HG03060 (cell line): ENCODE results near the gene KRTCAP2.
"Not testable (repeated sequence)": the region's sequence is repeated elsewhere in the genome, so short reads cannot be mapped to it uniquely, and the experiment has no call there.

Experiments used
- ATAC-seq: cut with Tn5 transposase; IDR thresholded peaks from one replicate; pipeline ENCODE4 v1.9.1; 2021; ENCODE audit warnings: low read depth, moderate number of reproducible peaks; ENCODE audit not compliant: unreplicated experiment

The KRTCAP2 gene

DNA sequence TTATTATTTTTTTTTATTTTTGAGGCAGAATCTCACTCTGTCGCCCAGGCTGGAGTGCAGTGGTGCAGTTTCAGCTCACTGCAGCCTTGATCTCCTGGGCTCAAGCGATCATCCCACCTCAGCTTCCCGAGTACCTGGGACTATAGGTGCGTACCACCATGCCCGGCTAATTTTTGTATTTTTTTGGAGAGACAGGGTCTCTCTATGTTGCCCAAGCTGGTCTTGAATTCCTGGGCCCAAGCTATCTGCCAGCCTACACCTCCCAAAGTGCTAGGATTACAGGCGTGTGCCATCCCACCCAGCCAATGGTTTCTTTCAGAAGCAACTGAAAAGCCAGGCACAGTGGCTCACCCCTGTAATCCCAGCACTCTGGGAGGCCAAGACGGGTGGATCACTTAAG is 2.3 kb downstream of the KRTCAP2 start:
- no peak for ATAC-seq

DNA sequence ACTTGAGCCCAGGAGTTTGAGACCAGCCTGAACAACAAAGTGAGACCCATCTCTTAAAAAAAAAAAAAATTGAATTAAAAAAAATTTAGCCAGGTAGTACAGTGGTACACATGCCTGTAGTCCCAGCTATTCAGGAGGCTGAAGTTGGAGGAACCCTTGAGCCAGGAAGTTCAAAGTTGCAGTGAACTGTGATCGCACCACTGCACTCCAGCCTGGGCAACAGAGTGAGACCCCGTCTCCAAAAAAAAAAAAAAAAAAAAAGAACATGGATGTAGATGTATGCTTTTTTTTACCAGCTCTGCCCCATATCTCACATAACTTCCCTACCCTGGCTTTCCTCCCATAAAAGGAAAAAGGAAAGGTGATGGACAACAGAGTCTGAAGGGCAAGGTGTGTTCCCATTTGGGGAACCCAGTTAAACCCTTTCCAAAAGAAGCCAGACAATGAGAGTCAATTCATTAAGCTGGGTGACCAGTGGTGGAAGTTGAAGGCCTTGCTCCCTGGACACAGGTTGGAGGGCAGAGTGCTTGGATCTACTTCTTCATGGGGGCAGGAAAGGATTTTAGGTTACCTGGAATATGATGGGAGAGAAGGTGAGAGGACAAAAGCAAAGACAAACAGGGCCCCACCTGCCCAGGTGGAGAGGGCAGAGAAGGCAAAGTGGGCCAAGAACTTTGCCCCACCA is 2.9 kb downstream of the KRTCAP2 start:
- ATAC-seq, result no peak

DNA sequence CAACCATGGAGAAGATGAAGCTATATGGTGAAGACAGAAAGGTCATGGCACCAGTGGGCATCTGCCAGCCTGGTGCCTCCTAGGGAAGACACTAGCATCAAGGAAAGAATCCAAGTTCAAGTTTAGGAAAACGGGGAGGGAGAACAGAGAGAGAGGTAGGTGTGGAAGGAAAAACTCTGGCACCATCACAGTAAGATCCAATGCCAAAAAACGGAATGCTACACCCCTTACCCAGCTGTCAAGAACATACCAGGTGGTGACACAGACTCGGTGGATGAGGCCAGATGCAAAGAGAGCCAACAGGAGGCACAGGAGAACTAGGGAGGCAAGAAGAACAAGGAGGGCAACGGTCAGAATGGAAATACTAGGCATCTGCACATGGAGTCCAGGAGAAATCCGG is 3.6 kb downstream of the KRTCAP2 start:
- ATAC-seq, result no peak

DNA sequence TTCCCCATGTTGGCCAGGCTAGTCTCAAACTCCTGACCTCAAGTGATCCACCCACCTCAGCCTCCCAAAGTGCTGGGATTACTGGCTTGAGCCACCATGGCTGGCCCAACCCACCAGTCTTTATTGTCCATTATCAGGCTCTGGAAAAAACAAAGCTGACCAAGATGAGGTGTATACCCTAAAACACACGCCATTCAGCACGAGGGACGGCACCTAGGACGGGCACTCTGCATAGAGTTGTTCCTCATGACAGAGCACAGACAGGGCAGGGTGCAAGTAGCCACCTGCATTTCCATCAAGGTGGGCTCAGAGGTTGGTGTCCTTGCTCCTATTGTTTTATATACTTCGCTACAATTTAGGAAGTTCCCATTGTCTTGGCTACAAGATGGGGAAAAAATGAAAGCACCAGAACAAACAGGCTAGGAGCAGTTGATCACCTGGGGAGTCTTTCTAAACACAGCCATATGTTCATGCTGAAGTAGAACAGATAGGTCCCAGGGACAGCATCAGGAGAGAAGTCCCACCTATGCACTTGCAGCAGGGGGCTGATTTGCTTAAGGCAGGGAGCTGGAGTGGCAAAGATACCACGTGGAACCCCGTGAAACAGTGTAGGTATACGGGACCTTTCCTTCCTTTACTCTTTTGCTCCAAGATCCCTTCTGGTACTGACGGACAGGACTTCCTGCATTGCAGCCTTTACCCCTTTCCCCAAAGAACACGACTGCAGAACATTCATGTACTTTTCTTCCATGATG is 4.5 kb downstream of the KRTCAP2 start:
- ATAC-seq, result no peak

DNA sequence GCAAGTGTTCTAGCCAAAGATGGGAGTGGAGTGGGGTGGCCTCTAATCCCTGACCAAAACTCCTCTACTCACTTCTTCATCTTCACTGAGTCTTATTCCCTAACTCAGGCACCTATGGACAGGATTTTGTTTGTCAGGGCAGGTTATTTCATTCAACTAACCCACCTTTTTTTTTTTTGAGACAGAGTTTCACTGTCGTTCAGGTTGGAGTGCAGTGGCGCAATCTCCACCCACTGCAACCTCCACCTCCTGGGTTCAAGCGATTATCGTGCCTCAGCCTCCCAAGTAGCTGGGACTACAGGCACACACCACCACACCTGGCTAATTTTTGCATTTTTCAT is 5.0 kb downstream of the KRTCAP2 start:
- not testable (repeated sequence) for ATAC-seq

DNA sequence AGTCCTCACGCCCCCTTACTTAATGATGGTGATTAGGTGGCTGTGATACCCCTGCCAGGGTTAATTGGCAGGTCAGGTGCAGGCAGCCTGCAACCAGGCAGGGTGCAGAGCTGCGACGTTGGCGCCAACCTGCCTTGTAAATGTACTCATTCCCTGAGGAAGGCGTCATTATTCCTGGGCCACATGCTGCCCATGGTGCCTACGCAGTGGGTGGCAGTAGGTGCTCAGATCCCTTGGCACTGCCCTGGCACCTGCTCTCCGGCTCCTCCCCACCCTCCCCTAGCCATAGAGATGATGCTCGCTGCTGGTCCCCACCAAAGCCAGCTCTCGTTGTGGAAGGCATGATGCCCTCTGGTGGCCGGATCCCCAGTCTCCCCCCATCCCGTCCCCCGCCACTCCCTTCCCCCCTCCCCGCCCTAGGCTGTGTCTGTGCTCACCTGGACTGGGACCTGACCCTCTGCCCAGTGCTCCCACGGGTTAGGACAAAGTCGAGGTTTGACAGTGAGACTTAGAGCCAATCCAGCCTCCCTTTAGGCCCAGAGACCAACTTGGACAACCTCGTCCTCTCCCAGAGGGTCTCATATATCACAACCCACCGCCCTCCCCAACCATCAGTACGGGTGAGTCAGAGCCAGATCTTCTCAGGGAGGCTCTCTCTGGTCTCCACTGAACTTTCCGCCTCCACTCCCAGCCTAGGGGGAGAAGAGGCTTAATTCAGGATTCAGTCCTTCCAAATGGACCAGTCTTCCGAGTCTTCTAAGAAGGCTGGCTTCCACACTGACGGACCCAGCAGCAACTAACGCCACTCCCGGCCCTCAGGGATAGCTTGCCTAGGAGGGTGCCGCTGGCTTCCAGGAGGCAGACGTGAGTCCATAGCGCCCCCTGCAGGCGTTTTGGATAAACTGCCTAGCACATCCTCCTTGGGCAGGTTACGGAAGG is 5.7 kb downstream of the KRTCAP2 start:
- no peak for ATAC-seq

DNA sequence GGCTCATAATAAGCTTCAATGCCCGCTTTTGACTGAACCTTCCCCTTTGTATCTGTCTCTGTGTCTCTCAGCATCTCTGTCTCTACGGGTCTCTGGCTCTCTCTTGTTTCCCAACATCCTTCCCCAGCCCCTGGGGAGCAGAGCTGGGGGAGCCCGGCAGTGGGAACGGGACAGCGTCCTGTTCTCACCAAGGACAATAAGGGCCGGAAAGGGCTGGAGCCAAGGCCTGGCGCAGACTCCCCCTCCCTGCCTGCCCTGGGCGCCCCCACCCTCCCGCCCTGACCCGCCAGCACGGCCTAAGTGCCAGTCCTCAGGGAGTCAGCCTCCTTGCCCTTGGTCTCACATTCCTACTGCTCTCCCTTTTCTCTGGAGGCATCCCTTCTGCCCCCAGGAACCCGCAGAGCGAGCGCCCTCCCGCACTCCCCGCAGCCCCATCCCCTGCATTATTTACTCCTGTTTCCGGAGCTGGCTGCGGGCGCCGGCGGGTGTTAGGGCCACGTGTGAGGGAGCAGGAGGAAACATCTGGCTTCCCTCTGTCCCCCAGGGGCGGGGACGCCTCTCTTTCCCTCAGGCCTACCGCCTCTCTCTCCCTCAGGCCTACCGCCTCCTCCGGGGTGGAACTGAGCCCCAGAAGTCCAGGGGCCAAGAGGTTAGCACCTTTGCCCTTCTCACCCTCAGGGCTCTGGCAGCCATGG is 6.5 kb downstream of the KRTCAP2 start:
- no peak for ATAC-seq

DNA sequence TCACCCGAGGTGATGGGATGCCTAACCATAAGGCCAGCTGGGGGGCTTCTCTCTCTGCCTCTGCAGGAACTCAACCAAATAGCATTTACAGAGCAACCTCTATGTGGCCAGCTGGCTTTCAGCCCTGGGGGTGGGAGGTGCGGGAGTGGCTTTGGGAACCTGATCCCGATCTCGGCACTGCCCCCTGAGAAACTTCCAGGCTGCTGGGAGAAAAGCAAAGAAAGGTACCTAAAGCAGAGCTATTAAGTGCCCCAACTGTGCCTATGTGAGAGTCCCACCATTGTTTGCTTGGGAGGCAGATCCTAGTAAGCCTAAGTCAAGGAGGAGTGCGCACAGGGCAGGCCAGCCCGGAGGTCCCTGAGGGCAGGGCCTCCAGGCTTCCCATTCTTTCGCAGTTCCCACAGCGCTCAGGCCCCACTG is 7.0 kb downstream of the KRTCAP2 start:
- ATAC-seq, result no peak

DNA sequence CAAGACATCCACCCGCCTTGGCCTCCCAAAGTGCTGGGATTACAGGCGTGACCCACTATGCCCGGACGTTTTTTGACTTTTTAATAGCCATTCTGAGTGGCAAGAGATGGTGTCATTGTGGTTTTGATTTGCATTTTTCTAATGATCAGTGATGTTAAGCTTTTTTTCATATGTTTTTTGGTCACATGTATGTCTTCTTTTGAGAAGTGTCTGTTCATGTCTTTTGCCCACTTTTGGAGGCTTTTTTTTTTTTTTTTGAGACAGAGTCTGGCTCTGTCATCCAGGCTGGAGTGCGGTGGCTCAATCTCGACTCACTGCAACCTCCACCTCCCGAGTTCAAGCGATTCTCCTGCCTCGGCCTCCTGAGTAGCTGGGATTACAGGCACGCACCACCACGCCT is 8.5 kb downstream of the KRTCAP2 start:
- ATAC-seq, result not testable (repeated sequence)

DNA sequence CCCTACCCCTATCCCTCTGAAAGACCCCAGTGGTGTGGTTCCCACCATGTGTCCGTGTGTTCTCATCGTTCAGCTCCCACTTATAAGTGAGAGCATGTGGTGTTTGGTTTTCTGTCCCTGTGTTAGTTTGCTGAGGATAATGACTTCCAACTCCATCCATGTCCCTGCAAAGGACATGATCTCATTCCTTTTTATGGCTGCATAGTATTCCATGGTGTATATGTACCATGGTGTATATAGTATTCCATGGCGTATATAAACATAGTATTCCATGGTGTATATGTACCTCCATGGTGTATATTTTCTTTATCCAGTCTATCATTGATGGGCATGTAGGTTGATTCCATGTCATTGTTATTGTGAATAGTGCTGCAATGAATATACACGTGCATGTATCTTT is 9.3 kb downstream of the KRTCAP2 start:
- not testable (repeated sequence) for ATAC-seq

DNA sequence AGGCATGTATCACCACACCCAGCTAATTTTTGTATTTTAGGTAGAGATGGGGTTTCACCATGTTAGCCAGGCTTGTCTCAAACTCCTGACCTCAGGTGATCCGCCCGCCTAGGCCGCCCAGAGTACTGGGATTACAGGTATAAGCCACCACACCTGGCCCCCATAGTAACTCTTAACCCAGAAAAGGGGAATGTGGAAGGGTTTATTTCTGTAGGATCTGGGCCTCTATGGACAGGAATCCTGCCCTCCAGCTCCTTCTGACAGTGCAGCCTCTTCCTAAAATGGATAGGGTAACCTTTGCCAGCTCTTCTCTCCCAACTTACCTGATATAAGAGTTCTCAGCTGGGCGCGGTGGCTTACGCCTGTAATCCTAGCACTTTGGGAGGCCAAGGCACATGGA is 10.5 kb downstream of the KRTCAP2 start:
- ATAC-seq, result not testable (repeated sequence)

DNA sequence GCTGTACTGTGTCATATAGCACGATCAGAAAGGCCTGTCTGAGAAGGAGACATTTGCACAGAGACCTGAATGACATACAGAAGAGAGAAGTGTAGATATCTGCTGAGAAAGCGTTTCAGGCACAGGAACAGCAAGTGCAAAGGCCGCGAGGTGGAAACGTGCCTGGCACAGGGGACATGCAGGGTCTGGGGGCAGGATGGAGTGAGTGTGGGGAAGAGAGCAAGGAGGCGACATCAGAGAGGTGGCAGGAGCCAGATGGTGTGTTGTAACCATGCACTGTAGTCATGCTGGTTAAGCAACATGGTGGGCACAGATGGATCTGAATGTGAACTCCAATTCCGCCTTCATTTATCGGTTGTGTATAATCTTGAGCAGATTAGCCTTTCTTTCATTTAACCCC is 13.0 kb downstream of the KRTCAP2 start:
- no peak for ATAC-seq

DNA sequence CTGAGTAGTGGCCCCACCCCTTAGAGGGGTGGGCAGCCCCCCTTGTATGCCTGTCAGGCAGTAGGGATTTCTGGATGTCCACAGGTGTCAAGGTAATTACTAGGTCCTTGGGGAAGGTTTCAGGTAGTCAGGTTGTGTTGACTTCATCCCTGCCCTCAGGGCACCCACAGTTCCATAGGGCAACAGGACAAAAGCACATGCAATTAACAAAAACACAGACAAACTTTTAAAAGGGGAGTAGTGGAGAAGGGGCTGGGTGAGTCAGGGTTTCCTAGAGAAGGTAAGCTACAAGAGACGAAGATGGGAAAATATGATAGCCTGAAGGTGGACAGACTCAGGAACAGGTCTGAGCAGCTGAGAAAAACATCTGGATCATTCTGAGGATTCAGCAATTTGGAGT is 14.1 kb downstream of the KRTCAP2 start:
- no peak for ATAC-seq

DNA sequence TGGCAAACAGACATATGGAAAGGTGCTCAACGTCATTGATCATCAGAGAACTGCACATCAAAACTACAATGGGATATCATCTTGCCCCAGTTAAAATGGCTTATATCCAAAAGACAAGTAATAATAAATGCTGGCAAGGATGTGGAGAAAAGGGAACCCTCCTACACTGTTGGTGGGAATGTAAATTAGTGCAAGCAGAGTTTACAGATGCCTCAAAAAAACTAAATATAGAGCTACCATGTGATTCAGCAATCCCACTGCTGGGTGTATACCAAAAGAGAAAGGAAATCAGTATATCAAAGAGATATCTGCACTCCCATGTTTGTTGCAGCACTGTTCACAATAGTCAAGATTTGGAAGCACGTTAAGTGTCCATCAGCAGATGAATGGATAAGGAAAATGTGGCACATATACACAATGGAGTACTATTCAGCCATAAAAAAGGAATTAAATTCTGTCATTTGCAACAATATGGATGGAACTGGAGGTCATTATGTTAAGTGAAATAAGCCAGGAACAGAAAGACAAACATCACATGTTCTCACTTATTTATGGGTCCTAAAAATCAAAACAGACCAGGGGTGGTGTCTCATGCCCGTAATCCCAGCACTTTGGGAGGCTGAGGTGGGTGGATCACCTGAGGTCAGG is 17.0 kb downstream of the KRTCAP2 start:
- ATAC-seq, result not testable (repeated sequence)

DNA sequence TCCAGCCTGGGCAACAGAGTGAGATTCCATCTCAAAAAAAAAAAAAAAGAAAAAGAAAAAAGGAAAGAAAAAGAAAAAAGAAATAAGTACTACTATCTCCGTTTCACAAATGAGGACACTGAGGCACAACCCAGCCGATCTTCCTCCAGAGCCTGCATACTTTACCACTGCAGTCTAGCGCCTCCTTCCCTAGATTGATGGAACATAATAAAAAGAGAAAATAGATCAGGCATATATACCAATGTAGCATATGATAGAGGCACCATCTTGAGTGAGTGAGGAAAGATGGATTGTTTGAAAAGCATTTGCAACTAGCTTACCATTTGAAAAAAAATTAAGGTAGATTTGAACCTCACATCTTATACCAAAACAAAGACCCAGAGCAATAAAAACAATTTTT is 27.6 kb downstream of the KRTCAP2 start:
- ATAC-seq, result no peak

DNA sequence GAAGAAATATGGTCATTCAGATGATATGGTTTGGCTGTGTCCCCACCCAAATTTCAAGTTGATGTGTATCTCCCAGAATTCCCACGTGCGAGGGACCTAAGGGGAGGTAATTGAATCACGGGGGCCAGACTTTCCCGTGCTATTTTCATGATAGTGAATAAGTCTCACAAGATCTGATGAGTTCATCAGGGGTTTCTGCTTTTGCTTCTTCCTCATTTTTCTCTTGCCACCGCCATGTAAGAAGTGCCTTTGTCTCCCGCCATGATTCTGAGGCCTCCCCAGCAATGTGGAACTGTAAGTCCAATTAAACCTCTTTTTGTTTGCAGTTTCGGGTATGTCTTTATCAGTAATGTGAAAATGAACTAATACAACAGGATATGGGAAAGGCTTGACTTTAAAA is 31.4 kb downstream of the KRTCAP2 start:
- no peak for ATAC-seq

DNA sequence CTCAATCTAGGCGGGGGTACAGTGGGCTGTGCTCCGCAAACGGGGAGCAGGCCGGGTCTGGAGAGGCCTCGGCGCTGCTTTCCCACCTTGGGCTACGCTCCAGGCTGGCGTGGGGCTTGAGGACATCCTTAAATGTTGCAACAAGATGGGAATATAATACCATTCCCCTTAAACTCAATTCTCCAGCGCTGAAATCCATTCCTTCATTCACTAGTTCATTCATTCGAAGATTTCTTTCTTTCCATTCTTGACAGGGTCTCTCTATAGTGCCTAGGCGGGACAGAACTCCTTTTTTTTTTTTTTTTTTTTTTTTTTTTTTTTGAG is 32.5 kb downstream of the KRTCAP2 start:
- ATAC-seq, result no peak

DNA sequence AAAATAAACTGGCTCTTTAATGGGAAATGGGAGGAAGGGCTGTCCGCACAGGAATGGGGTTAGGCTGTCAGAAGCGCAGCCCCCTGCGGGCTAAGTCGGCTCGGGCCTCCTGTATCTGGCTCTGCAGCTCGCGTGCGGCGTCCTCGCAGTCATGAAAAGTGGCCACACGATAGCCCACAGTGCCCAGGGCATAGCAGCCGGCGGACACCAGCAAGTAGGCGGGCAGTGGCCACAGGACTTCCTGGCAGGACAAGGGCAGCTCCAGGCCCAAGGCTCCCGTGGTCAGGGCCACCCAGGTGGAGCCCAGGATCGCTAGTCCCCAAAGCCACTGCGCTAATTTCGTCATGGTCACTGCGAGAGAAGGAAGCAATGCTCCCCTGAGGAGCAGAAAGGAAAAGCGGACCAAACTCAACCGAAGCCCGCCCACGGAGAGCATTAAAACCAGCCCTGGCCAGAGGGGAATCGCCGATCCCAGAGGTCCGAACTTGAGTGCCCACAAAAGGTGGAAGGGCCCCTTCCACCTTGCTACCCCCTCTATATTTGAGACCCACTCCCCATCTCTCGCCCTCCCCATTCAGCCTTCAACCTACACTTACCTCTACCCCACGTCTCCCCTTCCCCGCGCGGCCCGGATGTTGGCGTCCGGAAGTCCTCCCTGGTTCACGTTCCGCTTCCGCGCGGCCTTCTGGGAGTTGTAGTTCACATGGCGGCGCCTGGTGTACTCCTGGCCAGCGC is 33.0 kb downstream of the KRTCAP2 start, which contains the start of gene DPM3:
Gene DPM3, minus strand, starts transcription at position 637 of the 735 bp plus-strand sequence. Its CDS starts 291 bp downstream, at position 346.
- no peak for ATAC-seq

DNA sequence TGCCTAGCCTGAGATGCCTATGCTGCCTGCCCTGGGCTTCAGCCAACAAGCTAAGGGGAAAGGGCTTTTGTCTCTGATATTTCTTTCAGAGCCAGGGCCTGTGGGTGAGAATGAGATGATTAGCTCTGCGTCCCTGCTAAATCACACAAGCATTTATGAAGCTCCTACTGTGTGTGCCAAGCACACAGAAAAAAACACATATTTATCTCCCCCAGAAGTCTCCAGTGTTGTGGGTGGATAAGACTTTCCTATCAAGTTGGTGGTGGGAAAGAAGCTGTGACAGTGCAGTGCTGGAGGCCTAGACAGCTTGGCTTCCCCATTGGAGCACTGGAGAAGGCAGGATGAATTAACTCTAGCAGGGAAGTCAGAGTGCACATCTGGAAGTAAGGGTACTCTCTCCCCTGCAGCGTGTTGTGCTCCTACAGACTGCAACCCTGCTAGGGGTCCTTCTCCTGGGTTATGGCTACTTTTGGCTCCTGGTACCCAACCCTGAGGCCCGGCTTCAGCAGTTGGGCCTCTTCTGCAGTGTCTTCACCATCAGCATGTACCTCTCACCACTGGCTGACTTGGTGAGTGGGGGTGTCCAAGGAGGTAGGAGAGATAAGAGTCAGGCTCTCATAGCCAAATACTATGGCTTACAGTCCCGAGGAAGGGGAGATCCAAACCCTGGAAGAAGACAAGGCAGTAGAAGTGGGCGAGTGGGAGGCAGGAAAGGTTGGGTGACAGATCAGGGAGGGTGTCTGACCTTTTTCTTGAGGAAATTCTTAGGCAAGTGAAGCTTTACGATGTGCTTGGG is 35.8 kb downstream of the KRTCAP2 start:
- ATAC-seq, result no peak
